Body of pancreas (tissue), 4 donors: Measurements from ENCODE around the gene EDEM1. TPM values are rescaled to one million over a fixed set of nuclear protein-coding genes. Genes with fewer than 3 reads are reported as not detected.

Experiments used
- ATAC-seq: fragments of 150-250 bp; one replicate; pipeline ENCODE4 v1.9.1; 2016
- DNase-seq, 4 donors: peaks; one replicate each; pipeline ENCODE4 v3.0.0-alpha.2; 2019
- H3K27ac ChIP-seq, 4 donors: fragments of 200-600 bp; sonication (generic); 1 replicate in 3 of 4; 2 replicates in 1 of 4; pipeline versions ENCODE4 v1.5.1 to v1.6.1; 2016 to 2019; ENCODE audit warnings: mild to moderate bottlenecking in 1 of 4, mixed read lengths in 1 of 4, moderate library complexity in 1 of 4
- H3K27me3 ChIP-seq, 2 donors: fragments of 200-600 bp; sonication (generic); one replicate each; pipeline ENCODE4 v1.6.0; 2016; ENCODE audit warnings: mild to moderate bottlenecking in 1 of 2
- H3K36me3 ChIP-seq, 2 donors: fragments of 200-600 bp; sonication (generic); replicated peaks in 1 of 2; 2 replicates each; pipeline ENCODE4 v1.5.1; 2016; ENCODE audit warnings: low read depth in 2 of 2; ENCODE audit not compliant: insufficient read depth in 1 of 2
- H3K4me1 ChIP-seq: fragments of 200-600 bp; sonication (generic); one replicate; pipeline ENCODE4 v1.6.0; 2016
- H3K4me3 ChIP-seq, 2 donors: fragments of 200-600 bp; sonication (generic); 1 replicate in 1 of 2; 2 replicates in 1 of 2; pipeline ENCODE4 v1.5.1; 2016 to 2019
- H3K9me3 ChIP-seq, 3 donors: fragments of 200-600 bp; sonication (generic); 1 replicate in 2 of 3; 2 replicates in 1 of 3; pipeline ENCODE4 v1.5.1; 2016
- POLR2A ChIP-seq, 3 donors: fragments of 450-650 bp; IDR thresholded peaks; one replicate each; pipeline ENCODE4 v1.6.1; 2016; ENCODE audit warnings: antibody characterized with exemption in 3 of 3, mild to moderate bottlenecking in 2 of 3
- WGBS, 2 donors: methylation state at CpG; one replicate each; pipeline ENCODE4 v1.1.5; 2017; 5-methylcytosine and 5-hydroxymethylcytosine counted together
- intact Hi-C: fragments of 100-400 bp; cut with DNase I; formaldehyde crosslinking; loops from one replicate; pipeline ENCODE4 v1.15.1; 2023
- total RNA-seq, 2 donors: library from RNA; depleted of rRNA; stranded (reverse); fragments of >200 nt; gene quantifications; one replicate each; pipeline ENCODE4 v1.1.0, GENCODE V29; 2016
- TF ChIP-seq, protein P1 (sequence below), 7 experiments: fragments of 450-650 bp in 4 of 7; fragments of 200-600 bp in 3 of 7; sonication (generic) in 3 of 7; IDR thresholded peaks; one replicate each; pipeline ENCODE4 v1.5.1; 2016 to 2019; ENCODE audit warnings: antibody characterized with exemption in 7 of 7

Gene EDEM1
- total RNA-seq, 2 donors from 2014 or later, result 23.9 to 46.1 TPM

DNA sequence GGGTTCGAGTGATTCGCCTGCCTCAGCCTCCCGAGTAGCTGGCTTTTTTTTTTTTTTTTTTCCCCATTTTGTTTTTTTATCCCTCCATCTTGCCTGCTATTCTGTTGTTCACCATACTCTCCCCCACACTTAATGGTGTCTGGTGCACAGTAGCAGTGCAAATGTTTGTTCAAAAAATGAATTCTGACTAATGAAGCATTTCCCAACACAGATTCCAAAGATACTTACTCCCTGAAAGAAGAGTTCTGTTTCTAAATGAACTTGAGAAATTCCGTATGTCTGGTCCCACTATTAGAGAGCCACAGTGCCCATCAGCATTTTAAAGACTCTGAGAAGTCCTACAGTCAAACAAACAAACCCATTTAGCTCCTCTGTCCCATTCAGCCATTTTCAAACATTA, 9.5 kb downstream of the EDEM1 start:
- Histone ChIP-seq H3K9me3 (no peaks in the 10 kb centered on the region), H3K27me3 (no peaks in the 10 kb centered on the region), H3K4me3 (no peak overlapping the region), H3K27ac (peak overlapping the region in 1 of 4 donors; percentile 44), H3K4me1 (peaks cover 55% of the 10 kb centered on the region), H3K36me3 (peaks cover 0 to 12% of the 10 kb centered on the region in 2 donors)
- intact Hi-C loops, result no loop called here
- no peak for DNase-seq
- no peak for ATAC-seq
- WGBS, 2 donors, result 76 to 92% methylated on average over 4 of the region's 4 CpGs
- TF ChIP-seq POLR2A (IDR thresholded peaks at IDR 0.05), result no peak
- TF ChIP-seq, protein P1, sequence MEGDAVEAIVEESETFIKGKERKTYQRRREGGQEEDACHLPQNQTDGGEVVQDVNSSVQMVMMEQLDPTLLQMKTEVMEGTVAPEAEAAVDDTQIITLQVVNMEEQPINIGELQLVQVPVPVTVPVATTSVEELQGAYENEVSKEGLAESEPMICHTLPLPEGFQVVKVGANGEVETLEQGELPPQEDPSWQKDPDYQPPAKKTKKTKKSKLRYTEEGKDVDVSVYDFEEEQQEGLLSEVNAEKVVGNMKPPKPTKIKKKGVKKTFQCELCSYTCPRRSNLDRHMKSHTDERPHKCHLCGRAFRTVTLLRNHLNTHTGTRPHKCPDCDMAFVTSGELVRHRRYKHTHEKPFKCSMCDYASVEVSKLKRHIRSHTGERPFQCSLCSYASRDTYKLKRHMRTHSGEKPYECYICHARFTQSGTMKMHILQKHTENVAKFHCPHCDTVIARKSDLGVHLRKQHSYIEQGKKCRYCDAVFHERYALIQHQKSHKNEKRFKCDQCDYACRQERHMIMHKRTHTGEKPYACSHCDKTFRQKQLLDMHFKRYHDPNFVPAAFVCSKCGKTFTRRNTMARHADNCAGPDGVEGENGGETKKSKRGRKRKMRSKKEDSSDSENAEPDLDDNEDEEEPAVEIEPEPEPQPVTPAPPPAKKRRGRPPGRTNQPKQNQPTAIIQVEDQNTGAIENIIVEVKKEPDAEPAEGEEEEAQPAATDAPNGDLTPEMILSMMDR (IDR thresholded peaks at IDR 0.05), result no peak

DNA sequence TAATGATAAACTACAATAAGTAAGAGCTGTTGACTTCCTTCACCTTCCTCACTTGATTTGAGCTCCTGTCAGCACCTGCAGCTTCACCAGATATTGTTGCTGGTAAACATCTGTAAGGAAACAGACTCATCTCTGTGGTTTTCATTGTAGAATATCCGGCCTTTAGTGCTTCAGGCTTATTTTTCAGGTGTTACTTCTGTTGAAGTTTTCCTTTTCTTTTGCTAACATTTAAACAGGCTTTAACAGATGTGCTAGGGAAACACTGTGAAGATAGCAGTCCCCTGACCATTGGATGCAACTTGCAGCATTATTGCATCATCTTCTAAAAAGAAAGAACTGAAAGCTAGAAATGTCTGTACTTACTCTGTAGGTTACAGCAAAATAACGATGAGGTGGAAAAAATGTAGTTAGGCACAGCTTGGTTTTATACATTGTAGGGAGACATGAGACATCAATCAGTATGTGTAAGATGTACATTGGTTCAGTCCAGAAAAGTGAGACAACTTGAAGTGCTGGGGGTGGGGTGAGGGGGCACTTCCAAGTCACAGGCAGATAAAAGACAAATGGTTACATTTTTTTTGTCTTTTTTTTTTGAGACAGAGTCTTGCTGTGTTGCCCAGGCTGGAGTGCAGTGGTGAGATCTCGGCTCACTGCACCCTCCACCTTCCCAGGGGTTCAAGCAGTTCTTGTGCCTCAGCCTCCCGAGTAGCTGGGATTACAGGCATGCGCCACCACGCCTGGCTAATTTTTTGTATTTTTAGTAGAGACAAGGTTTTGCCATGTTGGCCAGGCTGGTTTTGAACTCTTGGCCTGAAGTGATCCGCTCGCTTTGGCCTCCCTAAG, 10.2 kb downstream of the EDEM1 start:
- no peaks in the 10 kb centered on the region for H3K9me3 ChIP-seq
- peaks cover 0 to 12% of the 10 kb centered on the region in 2 donors for H3K36me3 ChIP-seq
- peaks cover 48% of the 10 kb centered on the region for H3K4me1 ChIP-seq
- no peak for TF ChIP-seq POLR2A (IDR thresholded peaks at IDR 0.05)
- TF ChIP-seq, protein P1 (IDR thresholded peaks at IDR 0.05), result no peak
- H3K4me3 ChIP-seq, result no peak overlapping the region
- no peaks in the 10 kb centered on the region for H3K27me3 ChIP-seq
- peak overlapping the region in 1 of 4 donors; percentile 44 for H3K27ac ChIP-seq
- DNase-seq, result no peak
- 80 to 83% methylated on average over 8 of the region's 8 CpGs for WGBS, 2 donors
- intact Hi-C loops, result no loop called here
- ATAC-seq, result no peak

DNA sequence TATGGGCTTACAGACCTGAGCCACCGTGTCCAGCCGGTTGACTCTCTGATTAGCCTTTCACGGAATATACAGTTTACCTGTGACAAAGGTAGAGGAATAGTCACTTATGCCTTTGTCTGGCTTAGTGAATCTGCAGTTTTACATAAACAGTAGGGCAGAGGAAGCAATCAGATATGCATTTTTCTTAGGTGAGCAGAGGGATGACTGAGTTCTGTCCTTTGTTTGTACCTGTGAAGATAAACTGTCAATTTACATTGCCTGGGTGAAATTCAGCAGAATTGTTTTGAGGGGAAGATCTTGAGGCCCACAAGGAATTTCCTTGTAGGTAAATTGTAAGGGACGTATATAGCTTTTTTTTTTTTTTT, 10.8 kb downstream of the EDEM1 start:
- ATAC-seq (no peak), DNase-seq (no peak)
- no peak overlapping the region for H3K4me3 ChIP-seq
- H3K9me3 ChIP-seq, result no peaks in the 10 kb centered on the region
- intact Hi-C loops, result no loop called here
- peaks cover 42% of the 10 kb centered on the region for H3K4me1 ChIP-seq
- TF ChIP-seq, protein P1 (IDR thresholded peaks at IDR 0.05), result no peak
- TF ChIP-seq POLR2A (IDR thresholded peaks at IDR 0.05), result no peak
- peak overlapping the region in 1 of 4 donors; percentile 42 for H3K27ac ChIP-seq
- H3K27me3 ChIP-seq, result no peaks in the 10 kb centered on the region
- 91 to 92% methylated on average over 4 of the region's 4 CpGs for WGBS, 2 donors
- peaks cover 6 to 16% of the 10 kb centered on the region in 2 donors for H3K36me3 ChIP-seq

DNA sequence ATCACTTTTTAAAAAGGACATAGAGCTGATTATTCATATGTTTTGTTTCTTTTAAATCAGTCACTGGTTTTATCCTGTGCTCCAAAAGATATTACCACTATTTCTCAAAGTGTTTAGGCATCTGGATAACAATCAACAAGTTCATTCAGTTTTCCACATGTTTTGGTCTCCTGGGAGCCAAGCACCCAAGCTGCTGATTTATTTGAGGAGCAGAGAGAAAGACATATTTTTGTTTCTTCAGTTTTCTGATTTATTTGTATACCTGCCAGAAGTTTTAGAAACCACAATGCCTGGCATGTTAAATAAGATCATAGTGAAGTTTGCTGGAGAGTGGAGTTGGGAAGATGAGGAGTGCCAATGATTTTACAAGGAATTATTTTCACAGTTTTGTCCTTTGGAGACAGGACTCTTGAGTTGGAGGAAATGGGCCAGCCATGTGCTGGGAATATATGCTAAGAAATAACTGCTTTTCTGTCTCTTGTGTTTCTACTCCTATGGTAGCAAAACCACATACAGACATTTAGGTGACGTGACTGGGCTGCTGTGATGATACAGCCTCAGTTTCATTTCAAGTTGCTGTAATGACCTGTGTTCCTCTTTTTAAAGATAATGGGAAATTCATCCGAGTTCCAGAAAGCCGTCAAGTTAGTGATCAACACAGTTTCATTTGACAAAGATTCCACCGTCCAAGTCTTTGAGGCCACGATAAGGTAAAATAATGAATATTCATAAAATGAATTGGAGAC, 11.7 kb downstream of the EDEM1 start:
- no peak for TF ChIP-seq POLR2A (IDR thresholded peaks at IDR 0.05)
- TF ChIP-seq, protein P1 (IDR thresholded peaks at IDR 0.05), result no peak
- no peaks in the 10 kb centered on the region for H3K9me3 ChIP-seq
- intact Hi-C loops, result no loop called here
- 53 to 74% methylated on average over 5 of the region's 5 CpGs for WGBS, 2 donors
- no peaks in the 10 kb centered on the region for H3K27me3 ChIP-seq
- H3K27ac ChIP-seq, result peak overlapping the region in 1 of 4 donors; percentile 31
- H3K36me3 ChIP-seq, result peaks cover 7 to 20% of the 10 kb centered on the region in 2 donors
- no peak overlapping the region for H3K4me3 ChIP-seq
- peaks cover 37% of the 10 kb centered on the region for H3K4me1 ChIP-seq
- DNase-seq (peak in 1 of 4 donors; percentile 35), ATAC-seq (no peak)
